ENCODE measurements around the gene ZMYND8.
"Not testable (repeated sequence)": the region's sequence is repeated elsewhere in the genome, so short reads cannot be mapped to it uniquely, and the experiment has no call there.

Gene ZMYND8

DNA sequence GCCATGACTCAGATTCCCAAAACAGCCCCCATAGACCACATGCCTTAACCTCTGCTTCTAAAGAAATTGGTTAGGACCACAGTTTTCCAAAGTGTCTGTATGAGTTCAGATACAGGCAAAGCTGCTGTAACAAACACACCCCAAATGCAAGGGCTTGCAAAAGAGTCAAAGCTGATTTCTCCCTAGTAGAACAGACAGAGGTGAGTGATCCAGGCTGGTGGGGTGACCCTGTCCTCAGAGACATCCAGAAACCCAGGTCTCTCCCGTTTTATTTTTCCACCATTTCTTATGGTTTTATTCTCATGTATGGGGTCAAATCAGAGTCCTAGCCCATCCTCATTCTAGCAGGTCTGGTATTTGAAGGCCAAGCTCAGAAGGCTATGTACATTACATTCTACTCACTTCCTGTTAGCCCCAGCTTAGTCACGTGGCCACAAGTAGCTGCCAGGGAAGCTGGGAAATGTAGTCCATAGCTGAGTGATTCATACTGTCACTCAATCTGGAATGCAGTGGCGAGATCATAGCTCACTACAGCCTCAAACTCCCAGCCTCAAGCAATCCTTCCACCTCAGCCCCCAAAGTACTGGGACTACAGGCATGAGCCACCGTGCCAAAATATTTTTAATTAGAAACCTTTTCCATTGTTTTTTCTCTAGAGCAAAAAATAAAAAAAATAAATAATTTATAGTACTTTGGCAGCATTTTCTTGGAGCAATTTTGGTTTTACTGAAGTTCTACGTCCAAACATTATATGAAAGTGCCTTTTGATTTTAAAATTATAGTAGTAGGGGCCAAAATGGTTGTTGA lies 175.2 kb downstream of the ZMYND8 start:
- intact Hi-C loops (cut with DNase I; ENCODE audit: low total_unique reads), result no loop called here
- no peak for DNase-seq
- H3K4me3 ChIP-seq, result no peak overlapping the region
- peaks cover 0 to 9% (median 0%) of the 10 kb centered on the region in 3 donors for H3K36me3 ChIP-seq
- TF ChIP-seq, protein P1, sequence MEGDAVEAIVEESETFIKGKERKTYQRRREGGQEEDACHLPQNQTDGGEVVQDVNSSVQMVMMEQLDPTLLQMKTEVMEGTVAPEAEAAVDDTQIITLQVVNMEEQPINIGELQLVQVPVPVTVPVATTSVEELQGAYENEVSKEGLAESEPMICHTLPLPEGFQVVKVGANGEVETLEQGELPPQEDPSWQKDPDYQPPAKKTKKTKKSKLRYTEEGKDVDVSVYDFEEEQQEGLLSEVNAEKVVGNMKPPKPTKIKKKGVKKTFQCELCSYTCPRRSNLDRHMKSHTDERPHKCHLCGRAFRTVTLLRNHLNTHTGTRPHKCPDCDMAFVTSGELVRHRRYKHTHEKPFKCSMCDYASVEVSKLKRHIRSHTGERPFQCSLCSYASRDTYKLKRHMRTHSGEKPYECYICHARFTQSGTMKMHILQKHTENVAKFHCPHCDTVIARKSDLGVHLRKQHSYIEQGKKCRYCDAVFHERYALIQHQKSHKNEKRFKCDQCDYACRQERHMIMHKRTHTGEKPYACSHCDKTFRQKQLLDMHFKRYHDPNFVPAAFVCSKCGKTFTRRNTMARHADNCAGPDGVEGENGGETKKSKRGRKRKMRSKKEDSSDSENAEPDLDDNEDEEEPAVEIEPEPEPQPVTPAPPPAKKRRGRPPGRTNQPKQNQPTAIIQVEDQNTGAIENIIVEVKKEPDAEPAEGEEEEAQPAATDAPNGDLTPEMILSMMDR (IDR thresholded peaks at IDR 0.05), result no peak
- no peaks in the 10 kb centered on the region for H3K4me1 ChIP-seq
- no peaks in the 10 kb centered on the region for H3K27me3 ChIP-seq
- H3K27ac ChIP-seq, result no peak overlapping the region
- H3K9me3 ChIP-seq, result no peaks in the 10 kb centered on the region

DNA sequence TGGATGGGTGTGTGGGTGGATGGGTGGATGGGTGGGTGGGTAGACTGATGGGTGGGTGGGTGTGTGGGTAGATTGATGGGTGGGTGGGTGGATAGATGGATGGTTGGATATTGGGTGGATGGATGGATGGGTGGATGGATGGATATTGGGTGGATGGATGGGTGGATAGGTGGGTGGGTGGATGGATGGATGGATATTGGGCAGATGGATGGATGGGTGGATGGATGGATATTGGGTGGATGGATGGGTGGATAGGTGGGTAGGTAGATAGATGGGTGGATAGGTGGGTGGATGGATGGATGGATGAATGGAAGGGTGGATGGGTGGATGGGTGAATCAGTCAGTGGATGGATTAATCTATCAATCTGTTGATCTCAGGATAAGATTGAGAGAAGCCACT lies 177.2 kb downstream of the ZMYND8 start:
- Histone ChIP-seq H3K27ac (no peak overlapping the region), H3K36me3 (peaks cover 0 to 24% (median 0%) of the 10 kb centered on the region in 3 donors), H3K27me3 (no peaks in the 10 kb centered on the region), H3K4me1 (no peaks in the 10 kb centered on the region), H3K4me3 (no peak overlapping the region), H3K9me3 (no peaks in the 10 kb centered on the region)
- intact Hi-C loops (cut with DNase I; ENCODE audit: low total_unique reads), result no loop called here
- TF ChIP-seq, protein P1 (IDR thresholded peaks at IDR 0.05), result no peak
- DNase-seq, result no peak

DNA sequence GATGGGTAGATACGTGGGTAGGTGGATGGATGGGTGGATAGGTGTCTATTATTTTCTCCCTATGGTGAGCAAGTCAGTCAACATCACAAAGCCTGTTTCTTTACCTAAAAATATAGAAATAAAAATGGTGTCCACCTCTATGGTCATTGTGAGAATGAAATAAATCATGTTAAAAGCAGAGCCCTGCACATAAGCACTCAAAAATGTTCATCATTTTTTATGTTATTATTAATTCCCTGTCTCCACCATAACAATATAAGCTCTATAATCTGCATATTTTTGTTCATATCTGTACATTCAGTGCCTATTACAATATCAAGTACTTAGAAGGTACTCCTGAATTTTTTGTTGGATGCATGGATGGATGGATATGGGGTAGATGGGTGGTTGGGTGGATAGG lies 177.6 kb downstream of the ZMYND8 start:
- DNase-seq, result no peak
- peaks cover 0 to 24% (median 0%) of the 10 kb centered on the region in 3 donors for H3K36me3 ChIP-seq
- no peaks in the 10 kb centered on the region for H3K27me3 ChIP-seq
- H3K4me3 ChIP-seq, result no peak overlapping the region
- H3K27ac ChIP-seq, result no peak overlapping the region
- no peaks in the 10 kb centered on the region for H3K9me3 ChIP-seq
- intact Hi-C loops (cut with DNase I; ENCODE audit: low total_unique reads), result no loop called here
- TF ChIP-seq, protein P1 (IDR thresholded peaks at IDR 0.05), result no peak
- no peaks in the 10 kb centered on the region for H3K4me1 ChIP-seq

DNA sequence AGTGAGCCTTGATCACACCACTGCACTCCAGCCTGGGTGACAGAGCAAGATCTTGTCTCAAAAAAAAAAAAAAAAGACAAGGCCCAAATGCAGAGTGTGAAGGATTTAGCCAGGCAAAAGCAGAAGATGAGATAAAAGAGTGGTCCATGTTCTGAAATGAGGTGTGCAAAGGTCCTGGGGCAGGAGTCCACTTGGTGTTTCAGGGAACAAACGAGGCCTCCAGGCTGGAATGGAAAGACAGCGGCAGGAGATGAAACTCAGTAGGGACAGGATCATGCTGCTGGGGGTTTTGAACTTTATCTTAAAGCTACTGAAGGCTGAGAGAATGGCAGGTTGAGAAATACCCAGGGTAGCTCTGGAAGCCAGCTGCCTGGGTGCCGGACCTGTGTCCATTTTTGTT lies 178.2 kb downstream of the ZMYND8 start:
- Histone ChIP-seq H3K27me3 (no peaks in the 10 kb centered on the region), H3K9me3 (no peaks in the 10 kb centered on the region), H3K4me3 (no peak overlapping the region), H3K4me1 (no peaks in the 10 kb centered on the region), H3K36me3 (peaks cover 0 to 24% (median 0%) of the 10 kb centered on the region in 3 donors), H3K27ac (no peak overlapping the region)
- intact Hi-C loops (cut with DNase I; ENCODE audit: low total_unique reads), result no loop called here
- TF ChIP-seq, protein P1 (IDR thresholded peaks at IDR 0.05), result no peak
- no peak for DNase-seq

DNA sequence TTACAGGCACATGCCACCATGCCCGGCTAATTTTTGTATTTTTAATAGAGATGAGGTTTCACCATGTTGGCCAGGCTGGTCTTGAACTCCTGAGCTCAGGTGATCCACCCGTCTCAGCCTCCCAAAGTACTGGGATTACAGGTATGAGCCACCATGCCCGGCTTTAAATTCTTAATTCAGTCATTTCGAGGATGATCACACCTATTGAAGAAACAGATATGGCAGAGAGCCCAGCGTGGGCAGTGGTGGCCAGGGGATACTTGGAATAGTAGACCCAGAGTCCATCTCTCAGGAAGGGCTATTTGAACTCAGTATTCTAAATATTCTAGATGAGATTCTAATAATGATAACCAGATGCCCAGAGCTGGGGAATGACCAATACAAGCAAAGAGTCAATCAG lies 180.3 kb downstream of the ZMYND8 start:
- H3K4me3 ChIP-seq; H3K27ac ChIP-seq; H3K4me1 ChIP-seq; H3K27me3 ChIP-seq; DNase-seq; intact Hi-C loops (cut with DNase I; ENCODE audit: low total_unique reads); H3K9me3 ChIP-seq: not testable (repeated sequence)
- H3K36me3 ChIP-seq, result peaks cover 0 to 28% (median 0%) of the 10 kb centered on the region in 3 donors

DNA sequence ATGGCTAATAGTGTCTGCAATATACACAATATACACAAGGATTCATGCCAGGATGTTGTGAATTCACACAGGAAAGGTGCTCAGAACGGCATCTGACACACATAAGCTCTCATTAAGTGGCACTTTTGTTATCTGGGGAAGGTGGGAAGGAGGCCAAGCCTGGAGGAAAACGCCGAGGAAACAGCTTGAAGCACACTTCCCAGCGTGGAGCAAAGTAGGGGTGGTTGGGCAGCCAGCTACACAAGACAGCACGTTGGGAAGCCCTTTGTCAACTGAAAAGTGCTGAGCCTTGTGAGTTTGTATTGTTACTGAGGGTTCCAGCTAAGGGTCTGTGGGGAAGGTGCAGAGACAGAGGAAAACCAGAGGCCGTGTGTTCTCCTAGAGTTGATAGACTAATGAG lies 181.0 kb downstream of the ZMYND8 start:
- no peaks in the 10 kb centered on the region for H3K27me3 ChIP-seq
- no peak overlapping the region for H3K4me3 ChIP-seq
- no peak overlapping the region for H3K27ac ChIP-seq
- TF ChIP-seq, protein P1 (IDR thresholded peaks at IDR 0.05), result no peak
- DNase-seq, result no peak
- peaks cover 0 to 14% (median 4%) of the 10 kb centered on the region in 4 donors for H3K4me1 ChIP-seq
- intact Hi-C loops (cut with DNase I; ENCODE audit: low total_unique reads), result no loop called here
- H3K9me3 ChIP-seq, result no peaks in the 10 kb centered on the region
- H3K36me3 ChIP-seq, result peaks cover 0 to 23% (median 0%) of the 10 kb centered on the region in 3 donors
